Cardiac muscle cell (in vitro differentiated cells and primary cell): ENCODE results near the gene ESYT3. TPM values are rescaled to one million over a fixed set of nuclear protein-coding genes. Genes with fewer than 3 reads are reported as not detected.

ENCODE experiments used
- DNase-seq, 2 donors: peaks; one replicate each; pipeline versions ENCODE4 v3.0.0 to v3.0.0-alpha.2; 2010 to 2017; ENCODE audit warnings: low read depth in 1 of 2, low spot score in 1 of 2
- H3K27ac ChIP-seq: fragments of 200-600 bp; sonication (generic); 2 replicates; pipeline ENCODE4 v1.5.1; 2016
- H3K27me3 ChIP-seq: fragments of 200-600 bp; sonication (generic); 2 replicates; pipeline ENCODE4 v1.6.0; 2016; ENCODE audit warnings: control low read depth
- H3K36me3 ChIP-seq: fragments of 200-600 bp; sonication (generic); 2 replicates; pipeline ENCODE4 v1.5.1; 2016; ENCODE audit warnings: control low read depth
- H3K4me1 ChIP-seq: fragments of 200-600 bp; sonication (generic); 2 replicates; pipeline ENCODE4 v1.8.1; 2017; ENCODE audit warnings: low read depth, mild to moderate bottlenecking, mixed run types
- H3K4me3 ChIP-seq: fragments of 200-600 bp; sonication (generic); 2 replicates; pipeline ENCODE4 v1.5.1; 2016; ENCODE audit warnings: mild to moderate bottlenecking
- H3K9me3 ChIP-seq: fragments of 200-600 bp; sonication (generic); 2 replicates; pipeline ENCODE4 v1.5.1; 2017; ENCODE audit warnings: low read depth, mild to moderate bottlenecking, control low read depth
- polyA plus RNA-seq: library from polyadenylated mRNA; unstranded; fragments of >200 nt; fragmentation: Nextera tagmentation; extraction: Ambion mirVana; gene quantifications from 2 replicates; pipeline ENCODE4 v1.2.1, GENCODE V29; 2016
- total RNA-seq: library from RNA; depleted of rRNA; stranded (reverse); fragments of >200 nt; gene quantifications from 2 replicates; pipeline ENCODE4 v1.2.3, GENCODE V29; 2016
- TF ChIP-seq, protein P1 (sequence below): IDR thresholded peaks from 2 replicates; pipeline ENCODE4 v1.5.1; 2012; ENCODE audit warnings: low read depth, mild to moderate bottlenecking, low read length

The ESYT3 gene, protein sequence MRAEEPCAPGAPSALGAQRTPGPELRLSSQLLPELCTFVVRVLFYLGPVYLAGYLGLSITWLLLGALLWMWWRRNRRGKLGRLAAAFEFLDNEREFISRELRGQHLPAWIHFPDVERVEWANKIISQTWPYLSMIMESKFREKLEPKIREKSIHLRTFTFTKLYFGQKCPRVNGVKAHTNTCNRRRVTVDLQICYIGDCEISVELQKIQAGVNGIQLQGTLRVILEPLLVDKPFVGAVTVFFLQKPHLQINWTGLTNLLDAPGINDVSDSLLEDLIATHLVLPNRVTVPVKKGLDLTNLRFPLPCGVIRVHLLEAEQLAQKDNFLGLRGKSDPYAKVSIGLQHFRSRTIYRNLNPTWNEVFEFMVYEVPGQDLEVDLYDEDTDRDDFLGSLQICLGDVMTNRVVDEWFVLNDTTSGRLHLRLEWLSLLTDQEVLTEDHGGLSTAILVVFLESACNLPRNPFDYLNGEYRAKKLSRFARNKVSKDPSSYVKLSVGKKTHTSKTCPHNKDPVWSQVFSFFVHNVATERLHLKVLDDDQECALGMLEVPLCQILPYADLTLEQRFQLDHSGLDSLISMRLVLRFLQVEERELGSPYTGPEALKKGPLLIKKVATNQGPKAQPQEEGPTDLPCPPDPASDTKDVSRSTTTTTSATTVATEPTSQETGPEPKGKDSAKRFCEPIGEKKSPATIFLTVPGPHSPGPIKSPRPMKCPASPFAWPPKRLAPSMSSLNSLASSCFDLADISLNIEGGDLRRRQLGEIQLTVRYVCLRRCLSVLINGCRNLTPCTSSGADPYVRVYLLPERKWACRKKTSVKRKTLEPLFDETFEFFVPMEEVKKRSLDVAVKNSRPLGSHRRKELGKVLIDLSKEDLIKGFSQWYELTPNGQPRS
- 0.95 and 6.3 TPM in 2 replicates for total RNA-seq
- 1.8 and 7.0 TPM in 2 replicates for polyA plus RNA-seq

DNA sequence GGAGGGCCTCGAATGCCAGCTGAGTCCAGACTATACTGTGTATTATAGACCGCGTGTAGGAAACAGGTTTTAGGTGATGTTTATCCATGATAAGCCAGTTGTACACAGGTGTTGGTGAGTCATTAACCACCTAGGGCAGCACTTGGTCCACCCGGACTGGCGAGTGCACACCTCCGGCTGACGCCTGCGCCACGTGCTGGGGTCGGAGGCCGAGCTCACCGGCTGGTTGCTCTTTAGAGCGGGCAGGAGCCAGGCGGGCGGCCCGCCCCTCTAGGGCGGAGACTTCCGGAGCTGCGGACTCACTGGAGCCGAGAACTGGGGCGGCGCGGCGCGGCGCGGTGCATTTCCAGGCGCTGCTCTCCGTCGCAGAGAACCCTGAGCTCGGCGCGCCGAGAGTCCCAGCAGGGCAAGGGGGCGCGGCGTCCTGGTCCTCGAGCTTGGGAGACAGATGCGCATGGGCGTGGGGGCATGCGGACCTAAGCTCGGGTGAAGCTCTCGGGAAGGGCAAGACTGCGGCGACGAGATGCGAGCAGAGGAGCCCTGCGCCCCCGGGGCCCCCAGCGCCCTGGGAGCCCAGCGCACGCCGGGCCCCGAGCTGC, at the start of gene ESYT3:
TSS of gene ESYT3 (plus strand) at position 341 of the 599 bp plus-strand sequence. CDS start at position 524, 183 bp downstream.
- peaks cover 59% of the 10 kb centered on the region for H3K27me3 ChIP-seq
- H3K9me3 ChIP-seq, result no peaks in the 10 kb centered on the region
- TF ChIP-seq, protein P1, sequence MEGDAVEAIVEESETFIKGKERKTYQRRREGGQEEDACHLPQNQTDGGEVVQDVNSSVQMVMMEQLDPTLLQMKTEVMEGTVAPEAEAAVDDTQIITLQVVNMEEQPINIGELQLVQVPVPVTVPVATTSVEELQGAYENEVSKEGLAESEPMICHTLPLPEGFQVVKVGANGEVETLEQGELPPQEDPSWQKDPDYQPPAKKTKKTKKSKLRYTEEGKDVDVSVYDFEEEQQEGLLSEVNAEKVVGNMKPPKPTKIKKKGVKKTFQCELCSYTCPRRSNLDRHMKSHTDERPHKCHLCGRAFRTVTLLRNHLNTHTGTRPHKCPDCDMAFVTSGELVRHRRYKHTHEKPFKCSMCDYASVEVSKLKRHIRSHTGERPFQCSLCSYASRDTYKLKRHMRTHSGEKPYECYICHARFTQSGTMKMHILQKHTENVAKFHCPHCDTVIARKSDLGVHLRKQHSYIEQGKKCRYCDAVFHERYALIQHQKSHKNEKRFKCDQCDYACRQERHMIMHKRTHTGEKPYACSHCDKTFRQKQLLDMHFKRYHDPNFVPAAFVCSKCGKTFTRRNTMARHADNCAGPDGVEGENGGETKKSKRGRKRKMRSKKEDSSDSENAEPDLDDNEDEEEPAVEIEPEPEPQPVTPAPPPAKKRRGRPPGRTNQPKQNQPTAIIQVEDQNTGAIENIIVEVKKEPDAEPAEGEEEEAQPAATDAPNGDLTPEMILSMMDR, result no peak

DNA sequence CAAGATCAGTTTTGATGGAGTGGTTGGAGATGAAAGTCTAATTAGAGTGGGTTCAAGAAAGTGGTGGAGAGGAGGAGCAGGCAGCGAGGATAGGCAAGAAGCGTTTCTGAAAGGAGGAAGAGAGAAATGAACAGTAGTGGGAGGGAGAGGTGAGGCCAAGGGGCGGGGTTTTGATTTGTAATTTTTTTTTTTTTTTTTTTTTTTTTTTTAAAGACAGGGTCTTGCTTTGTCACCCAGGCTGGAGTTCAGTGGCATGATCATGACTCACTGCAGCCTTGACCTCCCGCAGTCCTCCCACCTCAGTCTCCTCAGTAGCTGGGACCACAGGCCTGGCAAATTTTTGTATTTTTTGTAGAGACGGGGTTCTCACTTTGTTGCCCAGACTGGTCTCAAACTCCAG, 49.4 kb upstream of the ESYT3 start:
- no peaks in the 10 kb centered on the region for H3K36me3 ChIP-seq
- TF ChIP-seq, protein P1, result no peak
- H3K4me1 ChIP-seq, result peaks cover 33% of the 10 kb centered on the region
- H3K4me3 ChIP-seq, result no peak overlapping the region
- no peaks in the 10 kb centered on the region for H3K9me3 ChIP-seq
- DNase-seq, result no peak
- H3K27me3 ChIP-seq, result no peaks in the 10 kb centered on the region
- H3K27ac ChIP-seq, result no peak overlapping the region

More for the DNA sequence above, at the start of gene ESYT3:
- H3K4me3 ChIP-seq, result peak within 1 kb of the TSS; percentile 39
- no peak within 1 kb of the TSS for H3K27ac ChIP-seq
- peak; percentile 73 to 84 for DNase-seq
- H3K36me3 ChIP-seq, result no peaks in the 10 kb centered on the region
- H3K4me1 ChIP-seq, result no peaks in the 10 kb centered on the region

DNA sequence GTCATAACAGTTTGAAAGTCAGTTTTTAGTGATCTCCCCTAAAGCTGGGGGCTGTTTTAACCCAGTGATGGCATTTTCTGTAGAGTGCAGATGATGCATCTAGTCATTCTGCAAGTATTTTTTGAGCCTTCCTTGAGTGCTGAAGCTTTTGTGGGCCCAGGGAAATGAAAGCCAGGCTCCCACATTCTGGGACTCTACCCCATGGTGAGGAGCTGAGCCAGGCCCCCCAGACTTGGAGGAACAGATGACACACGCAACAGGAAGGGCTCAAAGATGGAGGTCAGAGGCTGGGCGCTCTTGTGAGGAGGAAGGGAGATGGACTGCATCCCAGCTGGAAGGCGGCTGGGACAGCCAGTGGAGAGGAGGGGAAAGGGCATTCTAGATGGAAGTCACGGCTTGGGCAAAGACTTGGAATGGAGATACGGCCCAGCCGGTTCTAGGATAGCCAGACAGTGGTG, 45.2 kb upstream of the ESYT3 start:
- H3K36me3 ChIP-seq, result no peaks in the 10 kb centered on the region
- peaks cover 16% of the 10 kb centered on the region for H3K4me1 ChIP-seq
- peak overlapping the region; percentile 75 for H3K27ac ChIP-seq
- TF ChIP-seq, protein P1, result no peak
- H3K27me3 ChIP-seq, result no peaks in the 10 kb centered on the region
- no peak overlapping the region for H3K4me3 ChIP-seq
- DNase-seq, result peak in 1 of 2 donors; percentile 48
- H3K9me3 ChIP-seq, result no peaks in the 10 kb centered on the region

DNA sequence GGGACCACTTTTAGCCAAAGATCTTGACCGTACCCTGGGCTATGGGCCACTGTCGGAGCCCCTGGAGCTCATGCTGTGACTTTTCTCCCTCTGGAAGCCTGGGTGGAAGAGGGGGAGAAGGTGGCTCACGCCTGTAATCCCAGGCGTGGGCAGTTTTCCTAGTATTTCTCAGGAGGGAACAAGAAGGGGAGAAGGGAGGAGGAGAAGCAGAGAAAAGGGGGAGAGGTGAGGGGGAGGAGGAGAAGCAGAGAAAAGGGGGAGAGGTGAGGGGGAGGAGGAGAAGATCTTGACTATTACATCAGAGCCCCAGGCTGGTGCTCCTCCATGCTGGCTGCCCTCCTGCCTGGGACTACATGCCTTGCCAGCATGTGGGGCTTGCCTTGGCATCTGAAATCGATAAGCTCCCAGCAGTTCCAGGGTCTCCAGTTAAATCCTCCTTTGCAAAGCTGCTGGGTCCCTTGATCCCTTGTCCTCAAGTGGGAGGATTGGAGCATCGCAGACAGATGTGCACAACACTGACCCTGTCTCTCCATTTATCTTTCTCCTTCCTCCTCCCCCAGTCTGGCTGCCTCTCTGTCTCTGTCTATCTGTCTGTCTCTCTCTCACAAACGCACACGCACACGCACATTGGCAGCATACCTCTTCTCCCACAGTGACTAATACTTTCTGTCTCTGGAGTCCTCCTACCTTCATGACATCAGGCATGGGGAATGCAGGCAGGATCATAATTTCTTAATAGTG, 44.4 kb upstream of the ESYT3 start:
- Histone ChIP-seq H3K9me3 (no peaks in the 10 kb centered on the region), H3K4me3 (no peak overlapping the region), H3K36me3 (no peaks in the 10 kb centered on the region), H3K27me3 (no peaks in the 10 kb centered on the region), H3K27ac (peak overlapping the region; percentile 75), H3K4me1 (peaks cover 16% of the 10 kb centered on the region)
- TF ChIP-seq, protein P1, result no peak
- DNase-seq, result peak in 1 of 2 donors; percentile 96

- TF ChIP-seq, protein P1, result no peak
- peak overlapping the region; percentile 75 for H3K27ac ChIP-seq
Measured at GRCh38 chr3:138390582-138390932, 43.9 kb upstream of the ESYT3 start.

More at GRCh38 chr3:138390582-138390932, 43.9 kb upstream of the ESYT3 start:
- DNase-seq, result no peak
- no peak overlapping the region for H3K4me3 ChIP-seq
- no peaks in the 10 kb centered on the region for H3K36me3 ChIP-seq
- peaks cover 16% of the 10 kb centered on the region for H3K4me1 ChIP-seq
- no peaks in the 10 kb centered on the region for H3K27me3 ChIP-seq
- no peaks in the 10 kb centered on the region for H3K9me3 ChIP-seq
